ENCODE data around the gene POU3F1.

POU3F1 gene

DNA sequence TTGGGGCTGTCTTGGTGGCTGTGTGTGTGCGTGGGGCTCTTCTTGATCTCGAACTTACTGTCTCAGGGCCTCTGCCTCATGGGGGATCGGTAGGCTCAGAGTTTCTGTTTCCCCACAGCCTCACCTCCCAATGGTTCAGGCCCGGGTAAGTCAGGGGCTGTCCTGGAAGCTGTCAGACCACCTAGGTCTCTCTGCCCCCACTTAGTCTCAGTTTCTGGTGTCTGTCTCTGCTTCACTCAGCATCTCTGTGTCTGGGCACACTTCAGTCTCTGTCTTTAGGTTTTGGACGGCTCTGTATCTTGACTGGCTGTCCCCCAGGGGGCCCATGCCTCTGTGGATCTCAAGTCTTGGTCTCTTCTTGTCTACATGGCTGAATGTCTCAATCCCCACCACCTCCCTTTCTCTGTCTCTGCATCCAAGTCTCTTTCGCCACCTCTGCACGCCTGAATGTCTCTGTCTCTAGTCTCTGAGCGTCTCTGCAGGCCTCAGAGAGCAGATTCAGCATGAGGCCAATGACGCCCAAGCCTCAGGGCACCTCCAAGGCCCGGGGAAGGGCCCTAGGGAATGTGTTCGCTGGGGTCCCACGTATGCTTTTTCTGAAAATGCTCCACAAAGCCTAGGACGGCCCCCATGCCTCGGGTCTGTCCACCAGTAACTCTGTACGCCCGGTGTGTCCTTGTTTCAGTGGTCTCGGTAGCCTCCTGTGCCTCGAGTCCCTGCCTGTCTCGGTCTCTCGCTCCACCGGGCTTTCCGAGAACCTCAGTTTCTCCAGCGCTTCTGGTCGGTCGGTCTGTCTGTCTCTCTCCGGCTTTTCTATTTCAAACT, 42.1 kb downstream of the POU3F1 start:
- DNase-seq (ENCODE audit: low read depth) = no peak

DNA sequence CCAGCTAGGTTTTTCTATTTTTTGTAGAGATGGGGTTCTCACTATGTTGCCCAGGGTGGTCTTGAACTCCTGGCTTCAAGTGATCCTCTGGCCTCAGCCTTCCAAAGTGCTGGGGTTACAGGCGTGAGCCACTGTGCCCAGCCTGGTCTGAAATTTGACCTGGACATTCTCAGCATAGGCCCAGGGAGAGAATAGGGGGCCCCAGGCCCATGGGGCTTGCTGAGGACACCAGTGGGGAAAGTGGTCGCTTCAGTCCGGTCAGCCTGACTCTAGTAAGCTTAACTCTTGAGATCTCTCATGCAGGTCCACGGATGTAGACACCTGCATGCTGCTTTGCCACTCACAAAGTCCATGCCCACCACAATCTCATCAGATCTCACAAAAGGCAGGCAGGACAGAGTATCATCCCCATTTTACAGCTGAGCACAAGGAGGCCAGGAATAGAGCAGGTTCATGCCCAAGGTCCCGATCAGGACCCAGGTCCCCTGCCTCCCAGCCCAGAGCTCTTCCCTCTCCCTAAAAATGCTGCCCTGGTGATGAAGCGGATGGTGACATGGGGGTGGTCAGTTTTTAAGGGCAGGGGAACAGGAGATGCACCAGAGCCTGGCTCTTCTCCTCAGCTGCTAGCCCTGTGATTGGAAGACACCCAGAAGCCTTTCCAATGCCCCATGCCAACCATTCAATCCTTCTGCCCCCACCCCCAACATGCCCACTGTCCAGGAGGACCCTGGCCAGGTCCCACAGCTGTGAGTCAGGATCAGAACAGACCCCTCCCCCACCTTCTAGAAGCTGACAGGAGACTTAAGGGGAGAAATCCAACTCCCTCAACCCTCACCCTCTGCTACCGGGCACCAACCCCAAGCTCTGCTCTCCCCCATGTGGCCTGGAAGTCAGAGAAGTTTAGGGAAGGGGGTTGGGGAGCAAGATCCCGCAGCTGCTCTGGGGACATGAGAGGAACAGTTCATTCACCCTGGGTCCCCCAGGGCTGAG, 43.0 kb downstream of the POU3F1 start:
- DNase-seq (ENCODE audit: low read depth) = no peak

DNA sequence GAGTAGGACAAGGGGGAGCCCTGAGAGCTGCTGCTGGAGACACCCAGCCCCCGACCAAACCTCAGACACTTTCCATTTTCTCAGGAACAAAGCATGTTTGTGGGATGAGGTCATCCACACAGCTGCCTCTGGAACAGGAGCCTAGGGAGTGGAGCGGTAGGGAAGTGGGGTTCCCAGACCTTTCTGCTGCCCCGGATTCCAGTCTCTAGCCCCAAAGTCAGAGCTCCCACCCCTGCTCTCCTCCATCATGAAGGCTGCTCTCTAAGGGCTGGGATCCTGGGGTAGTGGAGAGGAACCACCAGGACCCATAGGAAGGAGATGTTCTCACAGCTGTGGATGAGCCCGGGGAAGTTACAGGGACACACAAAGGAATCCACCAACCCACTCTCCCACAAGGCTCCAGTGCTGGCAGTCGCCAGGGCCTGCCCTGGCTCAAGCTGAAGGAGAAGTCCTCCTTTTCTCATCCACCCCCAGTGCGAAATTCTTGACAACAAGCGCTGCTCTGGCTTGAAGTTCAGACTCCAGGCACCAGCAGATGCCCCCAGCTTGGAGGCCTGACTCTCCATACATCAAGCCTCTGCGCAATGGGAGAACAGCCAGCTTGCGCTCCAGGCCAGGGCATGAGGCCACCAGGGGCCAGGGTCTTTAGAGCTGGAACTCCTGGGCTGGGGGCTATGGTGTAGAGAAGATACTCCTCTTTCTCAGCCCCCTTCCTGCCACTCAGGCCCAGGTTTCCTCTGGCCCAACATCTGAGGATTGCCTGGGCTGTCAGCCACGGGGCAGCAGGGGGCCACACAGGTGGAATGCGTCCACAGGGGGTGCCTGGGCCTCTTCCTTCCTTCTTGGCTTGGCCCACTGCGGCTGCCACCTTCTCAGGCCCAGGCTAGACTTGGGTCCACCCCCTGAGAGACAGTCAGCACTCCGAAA, 45.8 kb downstream of the POU3F1 start:
- DNase-seq (ENCODE audit: low read depth) = no peak

GRCh38 chr1:38000233-38000528, 46.4 kb downstream of the POU3F1 start:
- DNase-seq (ENCODE audit: low read depth) = no peak

- DNase-seq (ENCODE audit: low read depth) = no peak
These were observed 47.0 kb downstream of the POU3F1 start for GRCh38 chr1:37999430-38000232.

- DNase-seq (ENCODE audit: low read depth) = no peak
These were observed 47.6 kb downstream of the POU3F1 start for GRCh38 chr1:37998913-37999429.

GRCh38 chr1:37998089-37998808, 48.3 kb downstream of the POU3F1 start:
- no peak for DNase-seq (ENCODE audit: low read depth)

GRCh38 chr1:37997256-37998088, 49.1 kb downstream of the POU3F1 start:
- DNase-seq (ENCODE audit: low read depth) = no peak

- DNase-seq (ENCODE audit: low read depth) = no peak
These were observed 50.7 kb downstream of the POU3F1 start for GRCh38 chr1:37995751-37996345.

DNA sequence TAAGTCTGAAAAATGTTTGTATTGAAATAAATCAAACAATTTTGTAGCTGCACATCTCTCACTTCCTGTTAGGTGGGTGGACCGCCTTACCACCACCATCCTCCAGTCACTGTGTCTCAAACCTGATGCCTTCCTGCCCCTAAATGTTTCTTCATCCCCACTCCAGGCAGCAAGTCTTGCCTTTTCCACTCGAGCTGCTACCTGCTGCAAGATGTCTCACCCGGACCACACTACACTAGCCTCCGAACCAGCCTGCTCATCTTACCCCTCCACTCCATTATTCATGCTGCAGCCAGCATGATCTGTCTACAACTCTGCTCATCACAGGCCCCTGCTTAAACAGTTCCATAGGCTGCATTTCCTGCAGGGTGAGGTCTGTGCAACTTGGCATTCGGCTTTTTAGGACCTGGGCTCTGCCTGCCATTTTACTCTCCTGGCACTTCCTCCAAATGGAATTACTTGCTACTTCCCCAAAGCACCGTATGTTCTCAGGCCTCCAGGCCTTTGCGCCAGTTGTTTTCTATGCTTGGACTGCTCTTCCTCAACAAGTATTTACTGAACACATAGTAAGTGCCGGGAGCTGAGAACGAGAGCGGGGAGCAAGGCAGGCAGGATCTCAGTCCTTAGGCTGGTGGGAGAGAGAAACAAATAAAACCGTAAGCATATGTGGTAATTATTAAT, 51.6 kb downstream of the POU3F1 start:
- no peak for DNase-seq (ENCODE audit: low read depth)
